GM23248 (cell line): ENCODE data around the gene ZDHHC6. TPM values are rescaled to one million over a fixed set of nuclear protein-coding genes. Genes with fewer than 3 reads are reported as not detected.

ENCODE experiments used
- DNase-seq: peaks from one replicate; pipeline ENCODE4 v3.0.0-alpha.2; 2015
- H2AFZ ChIP-seq: fragments of 200-600 bp; sonication (generic); 2 replicates; pipeline ENCODE4 v1.6.1; 2016; ENCODE audit warnings: antibody characterized with exemption
- H3F3A ChIP-seq: fragments of 200-600 bp; sonication (generic); 2 replicates; pipeline ENCODE4 v1.6.1; 2016; ENCODE audit warnings: mild to moderate bottlenecking, antibody characterized with exemption, mixed run types; ENCODE audit not compliant: insufficient read depth
- H3K27ac ChIP-seq: fragments of 200-600 bp; sonication (generic); 2 replicates; pipeline ENCODE4 v1.5.1; 2016; ENCODE audit warnings: mild to moderate bottlenecking
- H3K27me3 ChIP-seq: fragments of 200-600 bp; sonication (generic); replicated peaks from 2 replicates; pipeline ENCODE4 v1.6.1; 2016; ENCODE audit warnings: mild to moderate bottlenecking; ENCODE audit not compliant: insufficient read depth
- H3K36me3 ChIP-seq: fragments of 200-600 bp; sonication (generic); 2 replicates; pipeline ENCODE4 v1.6.1; 2016; ENCODE audit warnings: low read depth, mild to moderate bottlenecking
- H3K4me1 ChIP-seq: fragments of 200-600 bp; sonication (generic); 2 replicates; pipeline ENCODE4 v1.6.1; 2016; ENCODE audit warnings: mild to moderate bottlenecking; ENCODE audit not compliant: insufficient read depth
- H3K4me2 ChIP-seq: fragments of 200-600 bp; sonication (generic); one replicate; pipeline ENCODE4 v1.6.1; 2016; ENCODE audit warnings: mild to moderate bottlenecking; ENCODE audit not compliant: unreplicated experiment
- H3K4me3 ChIP-seq: fragments of 200-600 bp; sonication (generic); 2 replicates; pipeline ENCODE4 v1.5.1; 2016; ENCODE audit warnings: mild to moderate bottlenecking
- H3K79me2 ChIP-seq: fragments of 200-600 bp; sonication (generic); 2 replicates; pipeline ENCODE4 v1.6.1; 2016; ENCODE audit warnings: mild to moderate bottlenecking; ENCODE audit not compliant: insufficient read depth
- H3K9ac ChIP-seq: fragments of 200-600 bp; sonication (generic); 2 replicates; pipeline ENCODE4 v1.6.1; 2016; ENCODE audit warnings: mild to moderate bottlenecking
- H3K9me2 ChIP-seq: fragments of 200-600 bp; sonication (generic); 2 replicates; pipeline ENCODE4 v1.6.1; 2016; ENCODE audit warnings: mixed run types, mild to moderate bottlenecking, moderate library complexity; ENCODE audit not compliant: insufficient read depth
- H3K9me3 ChIP-seq: fragments of 200-600 bp; sonication (generic); one replicate; pipeline ENCODE4 v1.6.1; 2017; ENCODE audit warnings: low read depth
- H4K20me1 ChIP-seq: fragments of 200-600 bp; sonication (generic); 2 replicates; pipeline ENCODE4 v1.6.0; 2016; ENCODE audit not compliant: insufficient read depth
- EZH2 ChIP-seq: fragments of 200-600 bp; sonication (generic); IDR thresholded peaks from 2 replicates; pipeline ENCODE4 v1.6.1; 2018; ENCODE audit warnings: antibody characterized with exemption, mild to moderate bottlenecking; ENCODE audit not compliant: insufficient read depth, poor library complexity, severe bottlenecking
- EZH2phosphoT487 ChIP-seq: fragments of 200-600 bp; sonication (generic); IDR thresholded peaks from 2 replicates; pipeline ENCODE4 v1.6.1; 2018; ENCODE audit warnings: antibody characterized with exemption, moderate library complexity, mild to moderate bottlenecking, low read depth; ENCODE audit not compliant: insufficient read depth
- WGBS, 2 experiments: methylation state at CpG; one replicate each; pipeline ENCODE4 v1.1.6; 2015 to 2017; ENCODE audit warnings: low lambda C conversion rate in 2 of 2, low coverage in 1 of 2; ENCODE audit errors: missing lambda C conversion rate in 2 of 2; 5-methylcytosine and 5-hydroxymethylcytosine counted together
- in situ Hi-C: fragments of 300-500 bp; cut with MboI; formaldehyde crosslinking; loops from 2 replicates; pipeline ENCODE4 v1.15.0; 2020
- polyA plus RNA-seq: library from polyadenylated mRNA; unstranded; fragments of >200 nt; fragmentation: Nextera tagmentation; extraction: Ambion mirVana; gene quantifications from 2 replicates; pipeline ENCODE4 v1.2.1, GENCODE V29; 2016
- total RNA-seq: library from RNA; depleted of rRNA; stranded (reverse); fragments of >200 nt; shearing (Covaris generic); gene quantifications from 2 replicates; pipeline ENCODE4 v1.2.3, GENCODE V29; 2014

ZDHHC6 gene
- total and polyA plus RNA-seq, 2 experiments from 2014 or later, result 23.6 to 47.1 TPM

DNA sequence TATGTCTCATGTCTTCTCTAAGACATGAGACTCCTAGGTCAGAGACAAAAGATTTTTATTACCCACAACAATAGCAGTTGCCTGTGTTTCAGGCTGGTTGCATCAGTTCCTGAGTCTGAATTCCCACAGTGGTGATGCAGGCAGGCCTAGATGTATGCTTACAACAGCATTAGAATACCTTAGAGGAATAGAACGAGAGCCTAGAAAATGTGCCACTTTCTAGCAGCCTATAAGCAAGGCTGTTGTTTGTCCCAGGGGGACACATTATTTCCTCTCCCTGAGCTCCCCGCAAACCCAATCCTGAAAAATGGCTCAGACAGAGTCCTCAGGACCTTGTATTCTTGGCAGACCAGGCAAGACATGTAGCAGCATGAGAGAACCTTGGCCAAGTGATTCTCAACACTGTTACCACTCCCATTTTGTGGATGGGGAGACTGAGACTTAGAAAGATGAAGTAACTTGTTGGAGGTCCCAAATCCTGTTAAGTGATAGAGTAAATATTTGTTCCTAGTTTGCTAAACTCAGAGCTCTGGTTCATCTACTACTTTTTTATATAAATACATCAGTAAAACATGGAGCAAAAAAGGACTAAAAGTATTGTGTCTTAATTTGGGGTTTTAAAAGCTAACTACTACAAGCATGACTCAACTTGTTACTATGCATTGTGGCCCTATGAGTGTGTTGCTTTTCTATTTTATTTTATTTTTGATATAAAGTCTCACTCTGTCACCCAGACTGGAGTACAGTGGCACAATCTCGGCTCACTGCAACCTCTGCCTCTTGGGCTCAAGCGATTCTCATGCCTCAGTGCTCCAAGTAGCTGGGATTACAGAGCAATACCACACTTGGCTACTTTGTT lies 14.5 kb upstream of the ZDHHC6 start:
- no peak overlapping the region for H3K4me2 ChIP-seq
- no peak overlapping the region for H3K4me3 ChIP-seq
- H3K4me1 ChIP-seq, result peaks cover 20% of the 10 kb centered on the region
- no peak overlapping the region for H2AFZ ChIP-seq
- no peaks in the 10 kb centered on the region for H3K9me3 ChIP-seq
- DNase-seq, result peak; percentile 87
- peaks cover 7% of the 10 kb centered on the region; the same call in 1 of the 2 replicates for H3F3A ChIP-seq
- peak overlapping the region; percentile 99 for H3K27ac ChIP-seq
- in situ Hi-C loops, result no loop called here
- no peaks in the 10 kb centered on the region for H4K20me1 ChIP-seq
- peaks cover 35% of the 10 kb centered on the region for H3K79me2 ChIP-seq
- no peak for TF ChIP-seq EZH2phosphoT487
- no peak for TF ChIP-seq EZH2
- H3K36me3 ChIP-seq, result peaks cover 16% of the 10 kb centered on the region
- H3K9ac ChIP-seq, result peak overlapping the region; percentile 80
- no peaks in the 10 kb centered on the region for H3K27me3 ChIP-seq
- WGBS, 2 experiments, result 95 to 97% methylated on average over 4 of the region's 4 CpGs
- H3K9me2 ChIP-seq, result no peaks in the 10 kb centered on the region

- H3K9me2 ChIP-seq, result no peaks in the 10 kb centered on the region
- 96 to 100% methylated on average over 2 of the region's 2 CpGs for WGBS, 2 experiments
- no peaks in the 10 kb centered on the region for H3K27me3 ChIP-seq
- no peaks in the 10 kb centered on the region for H3K9me3 ChIP-seq
- H3K9ac ChIP-seq, result peak overlapping the region; percentile 52
- H3K79me2 ChIP-seq, result peaks cover 40% of the 10 kb centered on the region
- peaks cover 13% of the 10 kb centered on the region for H3K36me3 ChIP-seq
- H3F3A ChIP-seq, result peaks cover 7% of the 10 kb centered on the region; the same call in 1 of the 2 replicates
- in situ Hi-C loops, result no loop called here
- DNase-seq, result no peak
- H3K4me2 ChIP-seq, result no peak overlapping the region
- H3K4me3 ChIP-seq, result no peak overlapping the region
- H3K4me1 ChIP-seq, result peaks cover 28% of the 10 kb centered on the region
- no peaks in the 10 kb centered on the region for H4K20me1 ChIP-seq
- TF ChIP-seq EZH2, result no peak
- no peak for TF ChIP-seq EZH2phosphoT487
- no peak overlapping the region for H2AFZ ChIP-seq
- H3K27ac ChIP-seq, result peak overlapping the region; percentile 99
Observed at GRCh38 chr10:112460366-112460765, 13.7 kb upstream of the ZDHHC6 start.

GRCh38 chr10:112456533-112456932 lies 9.8 kb upstream of the ZDHHC6 start:
- Histone ChIP-seq H3K4me2 (no peak overlapping the region), H3K27me3 (no peaks in the 10 kb centered on the region), H3K4me3 (no peak overlapping the region), H4K20me1 (no peaks in the 10 kb centered on the region), H2AFZ (no peak overlapping the region), H3K79me2 (peaks cover 69% of the 10 kb centered on the region), H3K9me3 (no peaks in the 10 kb centered on the region), H3K9me2 (no peaks in the 10 kb centered on the region), H3K4me1 (peaks cover 25% of the 10 kb centered on the region), H3K36me3 (no peaks in the 10 kb centered on the region), H3F3A (peaks cover 7% of the 10 kb centered on the region; the same call in 1 of the 2 replicates), H3K27ac (no peak overlapping the region), H3K9ac (no peak overlapping the region)
- in situ Hi-C loops, result no loop called here
- no peak for TF ChIP-seq EZH2phosphoT487
- TF ChIP-seq EZH2, result no peak
- DNase-seq, result no peak
- WGBS, 2 experiments, result 89 to 91% methylated on average over 2 of the region's 2 CpGs

GRCh38 chr10:112454910-112455779 lies 8.4 kb upstream of the ZDHHC6 start:
- Histone ChIP-seq H3K4me2 (no peak overlapping the region), H3K4me1 (peaks cover 14% of the 10 kb centered on the region), H3K36me3 (no peaks in the 10 kb centered on the region), H3K27me3 (no peaks in the 10 kb centered on the region), H3K9me2 (no peaks in the 10 kb centered on the region), H4K20me1 (no peaks in the 10 kb centered on the region), H2AFZ (no peak overlapping the region), H3F3A (0 out of 2 replicates have a peak, but pooled peaks cover under 1% of the 10 kb centered on the region), H3K79me2 (peaks cover 83% of the 10 kb centered on the region), H3K9ac (no peak overlapping the region), H3K27ac (peak overlapping the region; percentile 53), H3K9me3 (no peaks in the 10 kb centered on the region), H3K4me3 (no peak overlapping the region)
- TF ChIP-seq EZH2 (no peak), EZH2phosphoT487 (no peak)
- WGBS, 2 experiments, result 88 to 96% methylated on average over 1 to 3 of the region's 3 CpGs
- no peak for DNase-seq
- in situ Hi-C loops, result no loop called here
